ENCODE measurements around the gene MAD2L2.

Gene MAD2L2

DNA sequence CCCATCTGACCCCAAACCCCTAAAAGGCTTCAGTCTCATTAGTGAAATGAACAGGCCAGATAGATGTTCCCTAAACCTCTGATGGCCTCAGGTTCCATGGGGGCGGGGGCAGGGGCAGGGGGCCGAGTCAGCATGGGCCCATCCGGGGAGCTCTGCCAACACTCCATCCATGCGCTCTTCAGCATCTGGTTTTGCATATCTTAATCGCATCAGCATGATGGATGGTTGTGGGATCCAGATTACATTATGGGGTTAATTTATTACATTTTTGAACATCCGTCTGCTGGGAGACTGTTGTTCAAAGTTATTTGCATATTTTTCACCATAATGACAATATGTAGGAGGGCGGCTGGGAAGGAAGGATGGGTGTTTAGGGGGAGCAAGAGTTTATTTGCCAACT lies 3.1 kb upstream of the MAD2L2 start:
- DNase-seq = no peak

- no peak for DNase-seq
Measured at GRCh38 chr1:11682799-11683198, 1.9 kb upstream of the MAD2L2 start.

GRCh38 chr1:11682287-11682771 lies 1.4 kb upstream of the MAD2L2 start:
- no peak for DNase-seq

DNA sequence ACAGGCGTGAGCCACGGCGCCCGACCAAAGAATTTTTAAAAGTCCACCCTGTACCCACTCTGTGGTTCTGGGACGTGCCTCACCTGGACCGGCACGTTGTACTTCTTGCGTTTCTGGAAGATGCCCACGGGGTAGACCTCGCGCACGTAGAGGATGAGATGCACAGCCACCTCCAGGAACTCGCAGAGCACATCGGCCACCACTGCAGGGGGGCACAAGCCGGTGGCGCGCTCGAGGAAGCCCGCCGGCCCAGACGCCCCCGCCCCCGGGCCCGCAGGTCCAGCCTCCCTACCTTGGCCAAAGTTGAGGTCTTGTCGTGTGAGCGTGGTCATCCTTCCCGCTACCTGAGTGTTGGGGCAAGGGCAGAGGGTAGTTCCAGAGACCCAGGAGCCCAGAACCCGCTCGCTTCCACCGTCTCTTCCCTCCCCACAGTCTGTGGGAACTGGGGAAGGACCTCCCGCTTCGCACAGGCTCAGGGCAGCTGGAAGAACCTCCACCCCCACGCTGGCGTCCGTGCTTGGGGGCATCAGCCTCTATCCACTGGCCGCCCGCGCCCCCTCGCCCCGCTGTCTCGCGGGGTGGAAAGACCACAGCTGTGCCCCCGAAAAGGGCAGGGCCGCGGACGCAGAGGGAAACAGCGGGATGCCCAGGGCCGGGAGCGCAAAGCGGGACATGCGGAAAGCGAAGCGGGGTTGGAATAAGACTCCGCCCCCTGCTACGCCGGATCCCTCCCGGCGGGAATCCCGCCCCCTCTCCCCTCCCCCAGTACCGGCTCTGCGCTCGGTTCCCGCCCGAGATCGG lies 478 bp downstream of the MAD2L2 start:
- peak in 3 of 58 donors; percentile 47 to 60 (median 53) for DNase-seq

DNA sequence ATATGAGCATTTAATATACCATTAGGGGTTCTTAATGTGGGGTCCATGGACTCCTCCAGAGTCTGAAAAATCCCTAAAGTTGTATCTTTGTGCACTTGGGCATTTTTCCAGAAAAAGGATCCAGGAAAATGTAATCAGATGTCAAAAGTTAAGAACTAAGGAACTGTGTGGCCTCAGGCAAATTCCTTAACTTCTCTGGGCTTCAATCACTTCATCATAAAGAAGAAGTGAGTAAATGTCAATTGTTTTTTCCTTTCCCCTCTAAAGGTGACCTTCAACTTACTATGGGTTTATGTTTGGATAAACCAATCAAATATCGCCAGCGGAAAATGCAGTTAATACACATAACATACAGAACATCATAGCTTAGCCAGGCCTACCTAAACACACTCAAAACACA lies 2.5 kb downstream of the MAD2L2 start:
- DNase-seq = no peak

- no peak for DNase-seq
Measured at GRCh38 chr1:11676386-11677103, 4.4 kb downstream of the MAD2L2 start.

DNA sequence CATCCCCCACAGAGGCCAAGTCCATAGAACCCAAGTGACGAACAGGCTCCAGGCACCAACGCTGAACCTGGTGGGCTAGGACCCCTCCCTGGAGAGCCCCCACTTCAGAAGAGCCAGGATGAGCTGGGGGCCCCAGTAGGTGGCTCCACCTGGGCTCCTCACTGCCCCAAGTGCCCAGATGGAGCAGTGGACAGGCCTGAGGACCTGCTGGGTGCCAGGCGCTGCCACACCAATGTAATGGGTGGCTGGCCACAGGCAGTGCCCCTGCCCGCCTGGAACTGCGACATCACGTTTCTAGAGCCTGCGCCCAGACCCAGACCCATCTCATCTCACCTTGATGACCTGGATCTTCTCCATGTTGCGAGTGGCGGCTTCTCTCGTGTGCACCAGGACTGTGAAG lies 5.6 kb downstream of the MAD2L2 start:
- no peak for DNase-seq

DNA sequence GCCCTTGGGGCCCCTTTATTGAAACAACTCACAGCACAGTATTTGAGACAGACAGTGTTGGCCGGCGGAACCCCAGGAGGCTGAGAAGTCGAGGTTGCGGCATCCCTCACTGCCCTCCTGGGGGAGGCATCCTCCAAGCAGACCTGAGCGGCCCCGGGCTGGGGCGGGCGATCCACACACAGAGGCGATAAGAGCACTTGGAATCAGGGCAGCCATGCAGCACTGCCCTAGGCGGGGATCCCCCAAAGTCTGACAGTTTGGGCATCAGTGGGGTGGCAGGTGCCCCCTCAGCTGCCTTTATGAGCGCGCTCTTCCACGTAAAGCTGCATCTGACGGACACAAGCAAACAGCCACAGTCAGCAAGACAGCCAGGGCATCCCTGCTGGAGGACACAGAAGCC lies 6.5 kb downstream of the MAD2L2 start:
- DNase-seq = no peak

- DNase-seq = no peak
Measured at GRCh38 chr1:11673089-11673769, 7.7 kb downstream of the MAD2L2 start.

DNA sequence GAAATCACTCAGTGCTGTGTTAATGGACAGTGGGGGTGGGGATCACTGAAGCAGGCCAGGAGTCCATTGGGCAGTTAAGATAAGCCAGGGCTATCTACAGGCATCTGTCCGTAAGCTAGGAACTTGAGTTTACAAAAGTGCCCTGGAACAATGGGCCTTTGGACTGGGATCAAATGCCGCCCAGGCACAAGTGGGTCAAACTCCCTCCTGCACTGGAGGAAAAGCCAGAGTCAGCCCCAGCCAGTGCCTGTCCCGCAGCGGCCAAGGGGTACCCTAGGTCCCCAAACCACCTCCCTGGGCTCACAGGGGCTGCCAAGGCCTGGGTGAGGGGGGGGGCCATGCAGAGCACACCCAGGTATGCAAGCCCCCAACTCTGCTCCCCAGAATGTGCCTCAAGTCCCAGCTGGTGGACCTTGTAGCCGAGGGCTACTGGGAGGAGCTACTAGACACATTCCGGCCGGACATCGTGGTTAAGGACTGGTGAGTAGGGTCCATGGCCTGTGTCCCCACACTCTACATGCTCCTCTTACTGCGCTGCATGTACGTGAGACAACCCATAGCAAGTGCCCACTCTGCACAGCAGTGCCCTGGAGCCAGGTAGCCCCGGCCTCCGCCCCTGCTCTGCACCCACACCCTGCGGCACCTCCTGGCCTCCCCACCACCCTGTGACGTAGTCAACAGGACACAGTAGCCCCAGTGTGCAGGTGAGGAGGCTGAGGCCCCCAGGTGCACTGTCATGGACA lies 9.2 kb downstream of the MAD2L2 start:
- DNase-seq = no peak

DNA sequence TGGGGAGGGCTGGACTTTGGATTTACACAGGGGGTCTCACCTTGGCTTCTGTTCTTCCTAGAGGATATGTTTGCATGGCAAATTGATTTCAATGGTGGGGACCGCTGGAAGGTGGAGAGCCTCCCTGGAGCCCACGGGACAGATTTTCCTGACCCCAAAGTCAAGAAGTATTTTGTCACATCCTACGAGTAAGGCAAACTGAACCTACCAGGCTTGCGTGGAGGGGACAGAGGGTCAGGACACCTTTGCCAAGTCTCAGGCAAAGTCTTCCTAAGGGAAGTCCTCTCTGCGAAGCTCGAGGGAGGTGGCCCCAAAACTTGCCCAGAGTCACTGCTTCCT lies 9.8 kb downstream of the MAD2L2 start:
- no peak for DNase-seq

DNA sequence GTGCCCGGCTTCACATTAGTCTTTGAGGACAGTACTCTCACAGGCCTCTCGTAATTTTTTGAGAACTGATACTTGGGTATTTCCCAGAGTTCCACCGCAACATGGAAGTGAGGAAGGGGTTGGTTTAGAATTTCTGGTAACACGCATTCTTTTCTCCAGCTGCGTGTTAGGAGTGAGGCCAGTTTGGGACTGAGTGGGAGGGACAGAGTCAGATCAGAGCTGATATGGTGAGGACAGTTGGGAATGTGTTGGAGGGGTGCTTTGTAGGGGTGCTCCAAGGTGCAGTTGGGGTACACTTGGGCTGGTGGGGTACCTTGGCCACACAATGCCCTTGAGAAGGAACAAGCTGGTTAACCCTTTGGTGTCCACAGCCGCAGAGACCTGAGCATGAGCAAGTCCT lies 10.2 kb downstream of the MAD2L2 start:
- no peak for DNase-seq

GRCh38 chr1:11668516-11668915 lies 12.4 kb downstream of the MAD2L2 start:
- no peak for DNase-seq

DNA sequence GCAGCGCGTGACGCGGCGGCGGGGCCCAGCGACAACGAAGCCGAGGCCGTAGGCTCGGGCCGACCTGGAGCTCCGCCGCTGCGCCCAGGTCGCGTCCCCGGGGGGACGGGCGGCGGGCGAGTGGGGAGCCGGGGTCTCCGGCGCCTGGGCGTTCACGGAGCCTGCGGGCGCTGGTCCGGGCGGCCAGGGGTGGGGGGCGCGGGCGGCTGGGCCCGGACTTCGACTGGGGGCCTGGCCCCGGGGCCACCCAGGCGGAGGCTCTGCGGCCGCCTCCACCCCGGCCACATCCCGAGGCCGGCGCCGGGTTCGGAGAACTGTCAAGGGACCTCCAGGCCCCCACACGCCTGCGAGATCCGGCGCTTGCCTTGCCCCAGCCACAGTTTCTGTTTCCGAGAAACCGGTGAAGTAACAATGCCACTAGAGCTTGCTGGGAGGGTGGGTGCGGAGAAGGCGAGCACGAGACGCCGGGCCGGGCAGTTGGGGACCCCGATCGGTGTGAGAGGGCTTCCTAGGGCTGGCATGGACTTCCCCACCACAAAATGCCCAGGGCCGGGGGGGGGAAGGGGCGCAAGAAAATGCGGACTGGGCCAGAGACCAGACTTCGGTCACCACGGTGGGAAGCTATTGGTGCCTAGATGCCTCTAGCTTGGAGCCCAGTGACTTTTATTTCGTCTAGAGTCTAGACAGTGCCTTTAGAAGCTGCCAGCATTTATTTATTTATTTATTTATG lies 16.4 kb downstream of the MAD2L2 start:
- DNase-seq = peak in 13 of 58 donors; percentile 14 to 34 (median 25)

GRCh38 chr1:11661103-11661502 lies 19.8 kb downstream of the MAD2L2 start:
- no peak for DNase-seq

DNA sequence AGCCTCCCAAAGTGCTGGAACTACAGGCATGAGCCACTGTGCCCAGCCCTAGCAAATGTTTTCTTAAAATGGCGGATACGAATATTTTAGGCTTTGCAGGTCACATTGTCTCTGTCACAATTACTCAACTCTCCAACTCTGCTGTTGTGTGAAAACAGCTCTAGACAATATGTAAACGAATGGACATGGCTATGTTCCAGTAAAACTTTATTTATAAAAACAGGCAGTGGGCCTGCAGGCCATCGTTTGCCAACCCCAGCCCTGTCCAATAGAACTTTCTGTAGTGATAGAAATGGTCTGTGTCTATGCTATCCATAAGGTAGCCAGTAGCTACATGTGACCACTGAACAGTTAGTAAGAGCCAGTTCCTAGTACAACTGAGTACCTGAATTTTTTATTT lies 21.2 kb downstream of the MAD2L2 start:
- no peak for DNase-seq

GRCh38 chr1:11658542-11658941 lies 22.4 kb downstream of the MAD2L2 start:
- no peak for DNase-seq

DNA sequence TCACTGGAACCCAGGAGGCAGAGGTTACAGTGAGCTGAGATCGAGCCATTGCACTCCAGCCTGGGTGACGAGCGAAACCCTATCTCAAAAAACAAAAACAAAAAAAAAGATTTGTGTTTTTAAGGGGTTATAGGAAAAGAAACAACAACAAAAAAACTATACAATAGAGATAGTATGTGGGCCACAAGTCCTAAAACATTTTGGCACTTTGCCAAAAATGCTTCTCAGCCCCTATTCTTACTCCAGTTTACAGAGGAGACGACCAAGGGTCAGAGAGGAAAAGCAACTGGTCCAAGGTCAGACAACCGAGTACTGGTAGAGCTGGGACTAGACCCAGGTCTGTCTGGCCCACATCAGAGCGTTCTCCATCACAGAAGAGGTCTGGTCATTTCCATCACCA lies 23.3 kb downstream of the MAD2L2 start:
- DNase-seq = no peak

DNA sequence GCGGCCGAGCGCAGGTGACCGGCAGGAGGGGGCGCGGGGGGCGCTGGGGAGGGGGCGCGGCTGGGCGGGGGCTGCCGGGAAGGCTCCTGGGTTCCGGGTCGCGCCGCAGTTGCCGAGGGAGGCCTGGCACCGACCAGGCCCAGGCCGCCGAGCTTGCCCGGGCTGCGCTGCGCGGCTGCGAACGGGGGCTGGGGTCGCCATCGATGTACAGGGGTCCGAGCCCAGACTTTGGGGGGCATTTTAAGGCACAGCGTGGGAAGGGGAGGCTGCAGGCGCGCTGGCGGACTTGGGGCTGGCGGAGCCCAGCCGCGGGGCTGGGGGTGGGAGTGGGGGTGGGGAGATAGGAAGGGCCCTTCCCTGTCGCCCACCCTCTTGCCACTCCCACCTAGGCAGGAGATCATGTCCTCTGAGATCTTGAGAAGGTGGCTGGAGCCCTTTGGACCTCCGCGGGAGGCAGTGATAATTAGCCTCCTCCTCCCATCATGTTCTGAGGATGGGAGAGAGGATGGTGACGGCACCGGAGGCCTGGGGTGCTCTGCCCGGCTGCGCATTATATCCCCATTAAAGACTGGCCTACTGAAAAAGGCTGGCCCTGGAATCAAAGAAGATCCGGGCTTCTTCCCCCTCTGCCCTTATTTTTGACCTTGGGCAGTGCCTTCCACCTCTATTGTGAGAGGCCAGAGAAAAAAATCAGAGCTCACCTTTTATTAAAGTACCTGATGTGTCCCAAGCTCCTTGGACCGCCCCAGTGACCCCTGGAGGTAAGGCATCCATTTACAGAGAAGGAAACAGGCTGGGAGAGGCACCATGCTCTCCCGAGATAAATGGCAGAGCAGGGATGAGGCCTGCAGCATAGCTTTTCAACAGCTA lies 25.8 kb downstream of the MAD2L2 start:
- peak in 3 of 58 donors; percentile 29 to 62 (median 44) for DNase-seq

Measured in anterior cingulate cortex (tissue), 58 donors.